Stimulated activated memory B cell treated with anti-CD40 and anti-IgM and Interleukin-4, amounts not matched to agents 10 μg/mL and 1 μg/mL and 100 μg/mL, for 72 hours (primary cell): Measurements from ENCODE around the gene IL1RN.
A peak's percentile ranks its signal among the peaks of the same experiment; 100 is the strongest.

Experiments
- ATAC-seq: fragments of 150-1000 bp; cut with Tn5 transposase; 2 replicates; pipeline ENCODE4 v1.10.0; 2021
- H3K27ac Mint-ChIP-seq: one replicate; pipeline ENCODE4 v1.8.0; 2022; ENCODE audit warnings: mild to moderate bottlenecking, mixed read lengths
- H3K27me3 Mint-ChIP-seq: one replicate; pipeline ENCODE4 v1.8.0; 2022; ENCODE audit warnings: mixed read lengths
- H3K36me3 Mint-ChIP-seq: one replicate; pipeline ENCODE4 v1.8.0; 2022; ENCODE audit warnings: mixed read lengths
- H3K4me1 Mint-ChIP-seq: one replicate; pipeline ENCODE4 v1.8.0; 2022; ENCODE audit warnings: mixed read lengths
- H3K4me3 Mint-ChIP-seq: one replicate; pipeline ENCODE4 v1.8.0; 2022; ENCODE audit warnings: mild to moderate bottlenecking, moderate library complexity, mixed read lengths
- H3K9me3 Mint-ChIP-seq: one replicate; pipeline ENCODE4 v1.8.0; 2022; ENCODE audit warnings: mixed read lengths

IL1RN gene

DNA sequence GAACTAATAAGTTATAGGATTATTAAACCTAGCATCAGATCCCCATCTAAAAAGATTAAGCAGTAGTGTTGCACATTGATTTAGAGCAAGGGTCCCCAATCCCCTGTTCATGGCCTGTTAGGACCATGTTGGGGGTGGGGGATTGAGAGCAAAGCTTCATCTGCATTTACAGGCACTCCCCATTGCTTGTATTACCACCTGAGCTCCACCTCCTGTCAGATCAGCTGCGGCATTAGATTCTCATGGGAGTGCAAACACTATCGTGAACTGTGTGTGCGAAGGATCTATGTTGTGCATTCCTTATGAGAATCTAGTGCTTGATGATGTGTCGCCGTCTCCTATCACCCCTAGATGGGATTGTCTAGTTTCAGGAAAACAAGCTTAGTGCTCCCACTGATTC is 27.9 kb downstream of the IL1RN start:
- no peak for ATAC-seq
- H3K27ac Mint-ChIP-seq = no peak overlapping the region
- no peaks in the 10 kb centered on the region for H3K36me3 Mint-ChIP-seq
- peaks cover 19% of the 10 kb centered on the region for H3K4me1 Mint-ChIP-seq
- H3K9me3 Mint-ChIP-seq = no peaks in the 10 kb centered on the region
- no peak overlapping the region for H3K4me3 Mint-ChIP-seq
- H3K27me3 Mint-ChIP-seq = no peaks in the 10 kb centered on the region

DNA sequence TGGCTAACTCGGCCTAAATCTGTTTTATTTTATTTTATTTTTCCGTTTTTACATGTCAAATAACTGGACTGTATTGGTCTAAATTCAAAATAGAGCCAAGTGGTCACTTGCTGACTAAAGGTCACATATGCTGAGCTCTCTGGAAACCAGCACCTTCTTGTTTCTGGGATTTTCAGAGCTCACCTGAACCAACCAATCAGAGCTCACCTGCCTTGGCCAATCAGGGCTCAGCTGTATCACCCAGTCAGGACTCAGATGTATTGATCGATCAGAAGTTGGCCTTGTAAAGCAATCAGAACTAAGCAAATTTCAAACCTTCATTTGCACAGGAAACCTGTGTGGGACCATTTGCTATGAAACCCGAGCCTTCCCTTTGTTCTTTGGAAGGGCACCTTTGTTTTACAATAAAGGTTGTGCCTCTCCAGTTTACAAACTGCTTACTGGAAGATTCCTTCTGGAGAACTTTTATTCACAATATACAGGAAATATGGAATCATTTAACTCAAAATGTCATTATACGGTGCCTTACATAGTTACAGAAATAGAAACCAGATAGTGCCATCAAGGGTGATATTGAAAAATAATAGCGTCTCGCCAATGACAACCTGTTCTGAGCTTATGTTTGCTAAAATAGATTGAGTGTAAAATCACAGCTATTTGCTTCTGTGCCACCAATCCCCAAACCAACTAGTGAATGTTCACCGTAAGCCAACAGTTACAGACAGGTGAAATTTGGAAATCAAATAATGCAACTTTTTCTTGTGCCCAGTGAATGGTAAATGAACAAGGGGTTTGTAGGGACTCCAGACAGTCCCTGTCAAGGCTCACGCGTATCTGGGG is 29.1 kb downstream of the IL1RN start:
- no peaks in the 10 kb centered on the region for H3K36me3 Mint-ChIP-seq
- H3K4me1 Mint-ChIP-seq = peaks cover 17% of the 10 kb centered on the region
- no peak for ATAC-seq
- H3K27me3 Mint-ChIP-seq = no peaks in the 10 kb centered on the region
- H3K27ac Mint-ChIP-seq = peak overlapping the region; percentile 74
- no peaks in the 10 kb centered on the region for H3K9me3 Mint-ChIP-seq
- peak overlapping the region; percentile 53 for H3K4me3 Mint-ChIP-seq

DNA sequence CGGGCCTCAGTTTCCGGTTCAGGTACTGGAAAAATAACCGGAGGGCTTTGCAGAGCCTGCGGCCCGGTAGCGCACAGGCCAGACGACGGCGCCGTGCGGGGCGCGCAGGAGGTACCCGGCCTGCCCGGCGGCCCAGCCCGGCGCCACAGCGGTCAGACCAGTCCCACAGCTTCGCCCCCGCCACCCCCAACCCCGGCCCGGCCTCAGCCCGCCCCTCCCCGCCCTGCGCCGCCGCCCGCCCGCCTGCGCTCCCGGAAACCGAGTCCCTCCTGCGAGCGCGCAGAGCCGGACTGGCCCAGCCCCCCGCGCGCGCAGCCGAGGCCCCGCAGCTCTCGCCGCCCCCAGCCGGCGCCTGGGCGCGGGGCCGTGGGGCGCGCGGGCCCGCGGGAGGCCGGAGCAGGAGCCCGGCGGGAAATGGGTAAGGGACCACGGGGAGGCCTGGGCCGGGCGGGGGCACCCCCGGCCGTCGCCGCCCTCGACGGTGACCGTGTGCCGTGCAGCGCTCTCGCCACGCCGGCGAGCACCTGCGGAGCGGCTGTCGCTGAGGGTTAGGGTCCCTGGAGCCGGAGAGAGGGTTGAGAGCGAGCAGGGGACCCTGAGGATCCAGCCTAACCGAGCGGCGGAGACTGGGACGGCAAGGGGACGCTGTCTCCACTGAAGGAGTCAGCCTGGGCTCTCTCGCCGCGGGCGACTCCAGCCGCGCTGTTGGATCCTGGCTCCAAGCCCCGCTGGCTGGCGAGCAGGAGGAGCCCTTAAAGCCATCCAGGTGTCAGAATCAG is 29.9 kb downstream of the IL1RN start:
- no peaks in the 10 kb centered on the region for H3K9me3 Mint-ChIP-seq
- ATAC-seq = peak; percentile 88

DNA sequence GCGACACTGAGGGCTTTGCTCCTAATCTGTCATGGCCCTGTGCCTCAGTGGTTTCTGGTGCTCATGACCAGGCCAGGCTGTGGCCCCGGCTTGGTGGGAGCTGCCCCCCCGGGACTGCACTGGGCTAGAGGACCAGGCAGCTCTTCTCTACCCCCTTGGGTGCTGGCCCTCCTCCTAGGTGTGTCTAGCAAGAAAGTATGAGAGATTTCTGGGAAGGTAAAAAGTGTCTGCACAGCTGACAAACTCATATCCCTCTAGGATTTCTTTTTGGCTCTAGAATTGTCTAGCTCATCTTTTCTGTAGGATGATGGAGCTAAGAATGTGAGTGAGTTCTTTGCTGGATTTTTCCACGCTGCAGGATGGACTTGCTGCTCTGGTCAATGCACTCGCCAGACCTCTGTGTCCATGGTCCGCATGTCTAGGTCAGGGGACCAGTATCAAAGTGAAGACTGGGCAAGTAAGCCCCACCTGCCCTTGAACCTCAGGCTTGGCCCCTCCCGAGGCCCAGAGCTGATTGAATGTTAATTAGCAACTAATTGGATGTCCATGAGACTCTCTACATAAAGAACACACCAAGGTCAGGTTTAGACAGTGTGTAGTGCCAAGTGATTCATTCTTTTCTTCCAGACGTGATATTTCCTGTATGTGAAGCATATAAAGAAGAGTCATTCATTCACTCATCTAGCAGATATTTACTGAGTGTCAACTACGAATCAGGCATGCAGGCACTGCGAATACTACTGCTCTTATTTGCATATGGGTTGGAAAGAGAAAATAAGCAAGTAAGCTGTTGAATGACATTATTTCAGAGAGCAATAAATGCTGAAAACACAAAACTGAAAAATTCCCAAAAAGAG is 30.7 kb downstream of the IL1RN start:
- peak overlapping the region; percentile 74 for H3K27ac Mint-ChIP-seq
- H3K9me3 Mint-ChIP-seq = no peaks in the 10 kb centered on the region
- H3K4me3 Mint-ChIP-seq = peak overlapping the region; percentile 79
- no peaks in the 10 kb centered on the region for H3K36me3 Mint-ChIP-seq
- ATAC-seq = peak; percentile 49
- peaks cover 11% of the 10 kb centered on the region for H3K4me1 Mint-ChIP-seq
- H3K27me3 Mint-ChIP-seq = no peaks in the 10 kb centered on the region

More for the DNA sequence above, 29.9 kb downstream of the IL1RN start:
- Mint-ChIP-seq H3K4me3 (peak overlapping the region; percentile 79), H3K4me1 (peaks cover 11% of the 10 kb centered on the region), H3K27ac (peak overlapping the region; percentile 74), H3K36me3 (no peaks in the 10 kb centered on the region), H3K27me3 (no peaks in the 10 kb centered on the region)

DNA sequence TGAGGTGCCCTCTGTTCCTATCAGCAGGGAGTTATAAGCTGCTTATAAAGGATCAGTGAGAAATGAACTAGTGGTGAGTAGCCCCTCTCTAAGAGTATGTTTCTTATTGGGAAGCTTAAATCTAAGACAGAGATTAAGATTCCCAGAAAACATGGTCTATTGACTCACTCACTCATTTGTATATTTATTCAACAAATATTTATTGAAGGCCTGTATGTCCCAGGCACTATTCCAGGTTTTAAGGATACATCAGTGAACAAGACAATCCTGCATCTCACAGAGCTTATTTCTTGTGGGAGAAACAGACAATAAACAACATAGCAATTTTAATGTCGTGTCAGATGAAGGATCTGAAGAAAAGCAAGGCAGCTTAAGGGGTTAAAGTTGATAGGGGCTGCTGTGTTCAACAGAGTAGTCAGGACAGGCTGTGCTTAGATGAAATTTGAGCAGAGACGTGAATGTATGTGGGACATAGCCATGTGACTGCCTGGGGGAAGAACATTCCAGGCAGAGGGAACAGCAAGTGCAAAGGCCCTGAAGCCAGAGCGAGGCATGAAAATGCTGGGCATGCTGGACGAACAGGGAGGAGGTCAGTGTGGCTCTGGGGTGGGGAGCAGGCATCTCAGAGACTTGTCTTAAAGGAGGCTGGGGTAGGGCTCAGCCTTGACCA is 31.6 kb downstream of the IL1RN start:
- H3K9me3 Mint-ChIP-seq = no peaks in the 10 kb centered on the region
- H3K36me3 Mint-ChIP-seq = no peaks in the 10 kb centered on the region
- H3K4me3 Mint-ChIP-seq = no peak overlapping the region
- ATAC-seq = no peak
- no peaks in the 10 kb centered on the region for H3K27me3 Mint-ChIP-seq
- no peak overlapping the region for H3K27ac Mint-ChIP-seq
- peaks cover 11% of the 10 kb centered on the region for H3K4me1 Mint-ChIP-seq

DNA sequence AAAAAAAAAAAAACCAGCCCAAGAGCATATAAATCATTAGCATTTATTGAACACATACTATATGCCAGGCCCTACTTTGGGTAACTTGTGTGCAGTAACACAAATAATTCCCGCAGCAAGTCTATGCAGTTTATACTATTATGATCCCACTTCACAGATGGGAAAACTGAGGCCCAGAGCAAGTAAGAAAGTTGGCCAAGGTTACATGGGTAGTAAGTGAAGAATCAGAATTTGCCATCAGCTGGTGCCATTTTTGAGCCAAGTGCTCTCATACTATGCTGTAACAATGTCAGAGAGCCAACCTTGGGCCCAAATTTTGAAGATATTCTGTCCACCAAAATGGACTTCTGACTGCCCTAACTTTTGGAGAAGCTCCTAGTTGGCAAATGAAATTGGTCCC is 32.9 kb downstream of the IL1RN start:
- no peak overlapping the region for H3K27ac Mint-ChIP-seq
- H3K36me3 Mint-ChIP-seq = no peaks in the 10 kb centered on the region
- no peaks in the 10 kb centered on the region for H3K27me3 Mint-ChIP-seq
- H3K4me3 Mint-ChIP-seq = no peak overlapping the region
- H3K9me3 Mint-ChIP-seq = no peaks in the 10 kb centered on the region
- H3K4me1 Mint-ChIP-seq = peaks cover 18% of the 10 kb centered on the region
- ATAC-seq = no peak

DNA sequence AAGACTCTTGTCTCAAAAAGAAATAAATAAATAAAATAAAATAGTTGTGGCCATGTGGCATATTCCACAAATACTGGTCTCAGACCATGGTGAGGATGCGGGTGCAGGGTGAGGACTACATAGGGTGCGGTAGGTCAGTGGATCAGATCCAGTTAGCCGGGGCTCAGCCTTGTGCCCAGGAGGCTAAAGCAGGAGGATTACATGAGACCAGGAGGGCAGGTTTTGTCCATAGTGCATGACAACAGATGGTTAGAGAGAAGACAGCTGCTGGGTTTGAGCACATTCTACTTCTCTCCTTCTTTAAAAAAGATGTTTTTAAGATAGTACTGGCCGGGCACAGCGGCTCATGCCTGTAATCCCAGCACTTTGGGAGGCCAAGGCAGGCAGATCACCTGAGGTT is 33.6 kb downstream of the IL1RN start:
- H3K4me3 Mint-ChIP-seq = no peak overlapping the region
- no peak overlapping the region for H3K27ac Mint-ChIP-seq
- no peaks in the 10 kb centered on the region for H3K36me3 Mint-ChIP-seq
- H3K4me1 Mint-ChIP-seq = peaks cover 18% of the 10 kb centered on the region
- H3K9me3 Mint-ChIP-seq = no peaks in the 10 kb centered on the region
- H3K27me3 Mint-ChIP-seq = no peaks in the 10 kb centered on the region
- no peak for ATAC-seq

DNA sequence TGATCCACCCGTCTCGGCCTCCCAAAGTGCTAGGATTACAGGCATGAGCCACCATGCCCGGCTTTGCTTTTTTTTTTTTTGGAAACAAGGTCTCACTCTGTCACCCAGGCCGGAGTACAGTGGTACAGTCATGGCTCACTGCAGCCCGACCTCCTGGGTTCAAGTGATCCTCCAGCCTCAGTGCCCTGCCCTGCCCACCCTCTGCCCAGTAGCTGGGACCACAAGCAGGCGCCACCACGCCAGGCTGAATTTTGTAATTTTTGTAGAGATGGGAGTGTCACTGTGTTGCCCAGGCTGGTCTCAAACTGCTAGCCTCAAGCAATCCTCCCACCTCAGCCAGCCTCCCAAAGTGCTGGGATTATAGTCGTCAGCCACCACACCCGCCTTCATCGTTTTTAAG is 34.8 kb downstream of the IL1RN start:
- H3K4me1 Mint-ChIP-seq = peaks cover 25% of the 10 kb centered on the region
- H3K27me3 Mint-ChIP-seq = no peaks in the 10 kb centered on the region
- H3K36me3 Mint-ChIP-seq = no peaks in the 10 kb centered on the region
- H3K4me3 Mint-ChIP-seq = no peak overlapping the region
- no peaks in the 10 kb centered on the region for H3K9me3 Mint-ChIP-seq
- no peak overlapping the region for H3K27ac Mint-ChIP-seq
- ATAC-seq = no peak

DNA sequence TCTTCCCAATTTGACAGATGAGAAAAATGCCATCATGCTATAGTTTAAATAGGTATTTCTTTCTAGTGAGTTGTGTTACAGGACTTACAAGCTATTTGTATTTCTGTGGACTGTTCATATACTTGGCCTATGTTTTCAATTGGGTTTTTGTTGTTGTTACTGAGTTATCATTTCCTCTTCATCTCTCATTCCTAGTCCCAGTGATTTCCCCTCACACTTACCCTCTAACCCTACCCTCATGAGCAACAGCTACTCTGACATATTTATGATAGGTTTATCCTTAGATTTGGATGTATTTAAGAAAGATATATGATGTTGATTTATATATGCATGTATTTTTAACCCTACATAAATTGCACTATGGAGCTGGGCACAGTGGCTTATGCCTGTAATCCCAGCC is 35.5 kb downstream of the IL1RN start:
- H3K4me1 Mint-ChIP-seq = peaks cover 26% of the 10 kb centered on the region
- no peaks in the 10 kb centered on the region for H3K27me3 Mint-ChIP-seq
- H3K4me3 Mint-ChIP-seq = no peak overlapping the region
- ATAC-seq = no peak
- H3K36me3 Mint-ChIP-seq = no peaks in the 10 kb centered on the region
- H3K27ac Mint-ChIP-seq = no peak overlapping the region
- no peaks in the 10 kb centered on the region for H3K9me3 Mint-ChIP-seq

DNA sequence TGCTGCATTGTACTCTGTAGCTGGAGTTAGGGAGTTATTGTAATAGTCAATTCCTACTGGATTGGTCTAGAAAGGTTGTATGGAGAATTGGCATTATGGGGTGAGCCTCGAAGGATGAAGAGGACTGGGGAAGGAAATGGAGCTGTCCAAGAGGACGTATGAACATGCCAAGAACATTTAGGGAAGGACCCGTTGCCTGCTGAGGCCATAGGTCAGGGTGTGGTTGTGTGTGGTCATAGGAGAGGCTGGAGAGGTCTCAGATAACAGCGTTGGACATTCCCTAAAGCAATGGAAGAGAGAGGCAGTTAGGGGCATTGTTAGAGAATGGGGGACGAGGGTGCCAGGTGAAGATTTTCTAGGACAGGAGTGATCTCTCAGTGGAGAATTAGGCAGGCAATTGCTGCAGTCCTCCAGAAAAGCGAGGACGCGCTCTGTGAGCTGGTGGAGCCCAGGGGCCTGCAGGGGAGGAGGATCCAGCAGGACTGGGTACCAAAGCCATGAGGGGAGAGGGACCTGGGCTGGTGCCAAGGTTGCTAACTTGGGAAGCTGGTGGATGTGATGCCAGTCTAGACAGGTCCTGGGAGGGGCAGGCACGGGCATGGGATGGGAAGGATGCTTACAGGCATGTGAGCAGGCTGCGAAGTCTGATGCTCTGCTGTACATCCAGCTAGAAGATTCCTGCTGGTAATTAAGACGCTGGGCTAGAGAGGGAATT is 37.0 kb downstream of the IL1RN start:
- no peaks in the 10 kb centered on the region for H3K27me3 Mint-ChIP-seq
- H3K36me3 Mint-ChIP-seq = no peaks in the 10 kb centered on the region
- ATAC-seq = no peak
- H3K4me1 Mint-ChIP-seq = peaks cover 34% of the 10 kb centered on the region
- no peak overlapping the region for H3K27ac Mint-ChIP-seq
- H3K9me3 Mint-ChIP-seq = no peaks in the 10 kb centered on the region
- no peak overlapping the region for H3K4me3 Mint-ChIP-seq

DNA sequence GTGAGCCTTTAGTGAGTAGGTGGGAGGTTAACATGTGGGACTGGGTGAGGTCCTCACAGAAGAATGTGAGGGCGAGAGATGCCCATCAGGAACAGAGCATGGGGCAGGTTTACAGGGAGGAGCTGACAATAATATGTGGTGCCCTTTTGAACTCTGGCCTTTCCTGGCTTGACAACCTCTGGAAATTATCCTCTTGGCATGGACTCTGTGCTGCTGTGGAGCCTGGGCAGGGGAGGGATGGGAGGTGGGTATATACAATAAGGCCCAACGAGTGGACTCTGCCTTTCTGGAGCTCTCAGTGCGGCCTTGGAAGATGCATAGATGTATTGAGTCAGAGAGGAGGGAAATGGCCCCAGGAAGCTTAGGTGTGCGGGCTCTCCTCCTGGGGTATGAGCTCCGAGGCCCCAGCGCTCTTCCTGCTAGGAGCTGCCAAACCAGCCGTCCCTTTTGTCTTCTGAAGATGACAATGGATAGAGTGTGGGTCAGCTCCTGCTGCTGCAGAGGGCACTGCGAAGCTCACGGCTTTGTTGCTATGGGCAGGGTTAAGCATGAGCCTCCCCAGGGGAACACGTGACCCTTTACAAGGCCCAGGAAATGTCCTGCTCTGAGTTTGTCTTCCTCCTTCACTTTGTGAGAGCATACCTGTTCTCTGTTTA is 37.7 kb downstream of the IL1RN start:
- Mint-ChIP-seq H3K4me1 (peaks cover 40% of the 10 kb centered on the region), H3K9me3 (no peaks in the 10 kb centered on the region), H3K4me3 (no peak overlapping the region), H3K27me3 (no peaks in the 10 kb centered on the region), H3K36me3 (no peaks in the 10 kb centered on the region), H3K27ac (no peak overlapping the region)
- no peak for ATAC-seq

DNA sequence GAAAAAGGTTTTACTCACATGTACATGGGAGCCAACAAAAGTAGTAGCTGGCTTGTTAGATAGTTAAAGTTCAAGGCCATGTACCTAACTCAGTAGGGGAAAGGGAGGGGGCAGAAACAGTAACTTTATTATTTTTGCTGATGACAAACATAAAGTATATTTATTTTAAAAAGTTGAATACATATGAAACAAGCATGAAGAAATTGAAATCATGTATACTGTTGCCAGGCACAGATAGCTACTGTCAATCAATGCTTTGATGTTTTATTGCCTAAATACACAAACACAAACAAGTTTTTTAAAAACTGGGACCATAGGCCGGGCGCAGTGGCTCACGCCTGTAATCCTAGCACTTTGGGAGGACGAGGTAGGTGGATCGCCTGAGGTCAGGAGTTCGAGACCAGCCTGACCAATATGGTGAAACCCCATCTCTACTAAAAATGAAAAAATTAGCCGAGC is 38.8 kb downstream of the IL1RN start:
- Mint-ChIP-seq H3K4me3 (no peak overlapping the region), H3K36me3 (no peaks in the 10 kb centered on the region), H3K27ac (no peak overlapping the region), H3K9me3 (peaks cover 3% of the 10 kb centered on the region), H3K27me3 (no peaks in the 10 kb centered on the region), H3K4me1 (peaks cover 45% of the 10 kb centered on the region)
- no peak for ATAC-seq

DNA sequence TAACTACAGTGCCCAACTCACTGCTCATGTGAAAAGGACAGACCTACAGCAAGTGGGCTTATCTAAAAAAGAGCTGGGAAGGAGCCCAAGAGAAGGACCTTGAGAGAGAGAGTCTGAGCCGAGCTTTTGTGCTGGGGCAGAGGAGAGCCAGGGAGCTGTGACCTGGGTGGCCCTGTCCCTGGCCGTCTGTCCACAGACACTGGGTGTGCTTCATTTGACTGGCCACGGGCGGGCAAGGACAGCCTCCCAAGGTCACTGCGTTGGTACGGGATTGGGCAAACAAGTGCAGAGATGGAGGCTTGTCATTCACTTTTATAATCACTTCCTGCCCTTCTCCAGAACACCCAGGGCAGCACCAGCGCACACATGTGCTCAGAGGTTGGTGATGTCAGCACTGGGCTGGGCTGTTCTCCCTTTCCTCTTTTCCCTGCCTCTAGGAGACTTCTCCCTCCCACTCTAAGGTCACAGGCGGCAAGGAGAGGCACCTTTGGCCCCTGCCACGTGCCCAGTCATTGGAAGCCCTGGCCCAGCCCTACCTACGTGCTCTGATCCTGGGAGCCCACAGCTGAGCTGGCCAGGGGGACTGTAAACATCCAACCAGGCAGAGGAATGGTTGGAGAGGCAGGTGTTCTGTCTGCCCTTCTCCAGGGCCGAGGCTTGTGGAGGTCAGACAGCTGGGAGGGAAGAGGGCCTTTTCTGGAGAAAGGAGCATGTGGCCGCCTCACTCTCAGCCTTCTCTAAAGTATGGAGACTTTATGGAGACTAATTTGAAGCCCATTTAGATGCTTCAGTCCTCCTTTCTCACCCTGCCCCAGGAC is 39.9 kb downstream of the IL1RN start:
- ATAC-seq = no peak
- H3K4me3 Mint-ChIP-seq = no peak overlapping the region

More for the DNA sequence above, 39.9 kb downstream of the IL1RN start:
- Mint-ChIP-seq H3K27ac (peak overlapping the region; percentile 78), H3K9me3 (peaks cover 4% of the 10 kb centered on the region), H3K36me3 (no peaks in the 10 kb centered on the region), H3K27me3 (no peaks in the 10 kb centered on the region), H3K4me1 (peaks cover 54% of the 10 kb centered on the region)
